MCF 10A (cell line): ENCODE measurements around the gene TFAP2C. TPM values are rescaled to one million over a fixed set of nuclear protein-coding genes. Genes with fewer than 3 reads are reported as not detected.

ENCODE experiments used
- BruUV-seq: library from RNA; stranded (reverse); fragments of 400-500 nt; replicated peaks from 2 replicates; lab custom pipeline; 2021; lab: Mats Ljungman, UMichigan
- CTCF ChIA-PET: fragments of 300-600 bp; sonication (Branson Sonifier 250); formaldehyde crosslinking; extraction: SDS; loops from one replicate; lab custom pipeline; 2021; ENCODE audit warnings: antibody characterized with exemption, inconsistent platforms; lab: Yijun Ruan, JAX
- POLR2A ChIA-PET: fragments of 300-600, 350-650 bp; sonication (Branson Sonifier 250); formaldehyde crosslinking; extraction: SDS; loops from one replicate; lab custom pipeline; 2020; ENCODE audit warnings: antibody characterized with exemption, inconsistent platforms; lab: Yijun Ruan, JAX
- DNase-seq: peaks from one replicate; pipeline ENCODE4 v3.0.0-alpha.2; 2018; ENCODE audit not compliant: unreplicated experiment
- H3K27ac Mint-ChIP-seq: one replicate; pipeline ENCODE4 v1.8.0; 2022; ENCODE audit warnings: mild to moderate bottlenecking, low read depth, mixed read lengths; ENCODE audit not compliant: unreplicated experiment
- H3K27me3 Mint-ChIP-seq: one replicate; pipeline ENCODE4 v1.8.0; 2022; ENCODE audit warnings: mixed read lengths; ENCODE audit not compliant: insufficient read depth, unreplicated experiment
- H3K36me3 Mint-ChIP-seq: one replicate; pipeline ENCODE4 v1.8.0; 2022; ENCODE audit warnings: mild to moderate bottlenecking, moderate library complexity, mixed read lengths; ENCODE audit not compliant: insufficient read depth, unreplicated experiment
- H3K4me1 Mint-ChIP-seq: one replicate; pipeline ENCODE4 v1.8.0; 2022; ENCODE audit warnings: mixed read lengths; ENCODE audit not compliant: insufficient read depth, unreplicated experiment
- H3K4me3 Mint-ChIP-seq: one replicate; pipeline ENCODE4 v1.8.0; 2022; ENCODE audit warnings: mild to moderate bottlenecking, moderate library complexity, mixed read lengths; ENCODE audit not compliant: unreplicated experiment
- H3K9me3 Mint-ChIP-seq: one replicate; pipeline ENCODE4 v1.8.0; 2022; ENCODE audit warnings: mixed read lengths; ENCODE audit not compliant: unreplicated experiment
- intact Hi-C: fragments of 100-400 bp; cut with micrococcal nuclease; formaldehyde crosslinking; loops from 2 replicates; pipeline ENCODE4 v1.14.1; 2022
- total RNA-seq: library from RNA; stranded (reverse); gene quantifications from 2 replicates; pipeline ENCODE4 v1.2.3, GENCODE V29; 2022
- TF ChIP-seq, protein P1 (sequence below): fragments of 200-600 bp; IDR thresholded peaks from one replicate; pipeline ENCODE4 v1.8.0; 2022; ENCODE audit warnings: antibody characterized with exemption, mild to moderate bottlenecking; ENCODE audit not compliant: unreplicated experiment

Gene TFAP2C
- total RNA-seq, 1 experiment from 2014 or later, result 13.2 TPM

DNA sequence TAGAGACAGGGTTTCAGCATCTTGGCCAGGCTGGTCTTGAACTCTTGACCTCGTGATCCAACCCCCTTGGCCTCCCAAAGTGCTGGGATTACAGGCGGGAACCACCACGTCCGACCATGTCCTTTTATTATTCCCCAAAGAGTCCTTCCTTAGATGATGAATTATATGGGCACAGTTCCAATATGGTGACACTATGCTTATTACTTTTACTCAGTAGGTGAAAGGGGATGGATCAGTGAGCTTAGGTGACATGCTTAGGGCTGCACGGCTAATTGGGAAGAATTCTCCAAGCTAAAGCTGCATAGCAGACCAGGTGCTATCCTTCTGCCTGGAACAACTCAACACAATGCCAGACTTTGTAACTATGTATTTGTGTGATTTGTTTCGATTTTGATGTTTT is 38.2 kb upstream of the TFAP2C start:
- no TSS peak for BruUV-seq

DNA sequence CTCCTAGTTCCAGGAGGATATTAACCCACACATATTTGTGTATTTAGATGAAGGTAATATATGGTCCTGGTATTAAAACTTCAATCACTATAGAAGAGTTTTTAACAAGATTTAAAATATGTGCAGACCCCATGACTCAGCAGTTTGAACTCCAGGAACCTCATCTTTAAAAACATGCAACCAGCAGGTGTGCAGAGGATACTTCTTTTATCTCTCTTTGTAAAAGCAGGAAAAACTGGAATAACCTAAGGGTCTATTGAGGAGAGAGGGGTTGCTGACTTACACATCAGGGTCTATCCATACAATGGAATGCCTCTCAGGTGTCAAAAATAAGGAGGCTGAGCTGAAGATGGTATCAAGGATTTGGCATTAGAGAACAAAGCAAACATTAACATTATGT is 36.9 kb upstream of the TFAP2C start:
- Mint-ChIP-seq H3K27me3 (no peaks in the 10 kb centered on the region), H3K4me3 (no peak overlapping the region), H3K4me1 (no peaks in the 10 kb centered on the region), H3K9me3 (no peaks in the 10 kb centered on the region), H3K36me3 (no peaks in the 10 kb centered on the region), H3K27ac (no peak overlapping the region)
- TF ChIP-seq, protein P1, sequence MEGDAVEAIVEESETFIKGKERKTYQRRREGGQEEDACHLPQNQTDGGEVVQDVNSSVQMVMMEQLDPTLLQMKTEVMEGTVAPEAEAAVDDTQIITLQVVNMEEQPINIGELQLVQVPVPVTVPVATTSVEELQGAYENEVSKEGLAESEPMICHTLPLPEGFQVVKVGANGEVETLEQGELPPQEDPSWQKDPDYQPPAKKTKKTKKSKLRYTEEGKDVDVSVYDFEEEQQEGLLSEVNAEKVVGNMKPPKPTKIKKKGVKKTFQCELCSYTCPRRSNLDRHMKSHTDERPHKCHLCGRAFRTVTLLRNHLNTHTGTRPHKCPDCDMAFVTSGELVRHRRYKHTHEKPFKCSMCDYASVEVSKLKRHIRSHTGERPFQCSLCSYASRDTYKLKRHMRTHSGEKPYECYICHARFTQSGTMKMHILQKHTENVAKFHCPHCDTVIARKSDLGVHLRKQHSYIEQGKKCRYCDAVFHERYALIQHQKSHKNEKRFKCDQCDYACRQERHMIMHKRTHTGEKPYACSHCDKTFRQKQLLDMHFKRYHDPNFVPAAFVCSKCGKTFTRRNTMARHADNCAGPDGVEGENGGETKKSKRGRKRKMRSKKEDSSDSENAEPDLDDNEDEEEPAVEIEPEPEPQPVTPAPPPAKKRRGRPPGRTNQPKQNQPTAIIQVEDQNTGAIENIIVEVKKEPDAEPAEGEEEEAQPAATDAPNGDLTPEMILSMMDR, result no peak
- DNase-seq, result no peak
- ChIA-PET CTCF (interaction anchor here (2.1 kb wide), 1 partner anchor 14 kb away, joined by 7 read pairs; no protein-coding TSS in a partner anchor), POLR2A (interaction anchor here (1.2 kb wide), 1 partner anchor 13 kb away, joined by 3 read pairs; no protein-coding TSS in a partner anchor)
- BruUV-seq, result no TSS peak
- intact Hi-C loops, result no loop called here

More for the DNA sequence above, 38.2 kb upstream of the TFAP2C start:
- H3K9me3 Mint-ChIP-seq, result no peaks in the 10 kb centered on the region
- POLR2A ChIA-PET, result no interaction called here
- H3K36me3 Mint-ChIP-seq, result no peaks in the 10 kb centered on the region
- H3K27me3 Mint-ChIP-seq, result no peaks in the 10 kb centered on the region
- CTCF ChIA-PET, result interaction anchor here (0.7 to 2.1 kb wide), 2 partner anchors 12 to 388 kb away, joined by 3 to 7 read pairs; no protein-coding TSS in a partner anchor
- no peak overlapping the region for H3K4me3 Mint-ChIP-seq
- TF ChIP-seq, protein P1, result no peak
- H3K27ac Mint-ChIP-seq, result no peak overlapping the region
- DNase-seq, result no peak
- intact Hi-C loops, result no loop called here
- no peaks in the 10 kb centered on the region for H3K4me1 Mint-ChIP-seq

DNA sequence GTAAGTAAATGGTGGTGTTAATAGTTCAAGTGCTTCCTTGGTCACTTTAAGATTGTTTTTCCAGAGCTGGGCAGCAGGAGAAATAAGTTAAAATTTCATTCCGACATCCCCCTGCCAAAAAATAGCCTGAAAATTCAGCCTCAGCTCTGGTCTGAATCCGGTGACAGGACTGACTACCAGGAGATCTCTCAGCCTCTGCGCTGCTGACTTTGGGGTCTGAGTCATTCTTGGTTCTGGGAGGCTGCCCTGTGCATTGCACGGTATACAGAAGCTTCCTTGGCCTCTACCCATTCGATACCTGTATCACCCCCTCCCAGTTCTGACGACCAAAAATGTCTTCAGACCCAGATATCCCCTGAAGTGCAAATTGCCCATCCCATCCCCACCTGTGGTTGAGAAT is 36.3 kb upstream of the TFAP2C start:
- BruUV-seq, result no TSS peak
- CTCF ChIA-PET, result interaction anchor here (2.1 kb wide), 1 partner anchor 14 kb away, joined by 7 read pairs; no protein-coding TSS in a partner anchor
- DNase-seq, result no peak
- no peak overlapping the region for H3K4me3 Mint-ChIP-seq
- TF ChIP-seq, protein P1, result no peak
- H3K4me1 Mint-ChIP-seq, result no peaks in the 10 kb centered on the region
- intact Hi-C loops, result no loop called here
- POLR2A ChIA-PET, result interaction anchor here (1.2 kb wide), 1 partner anchor 13 kb away, joined by 3 read pairs; no protein-coding TSS in a partner anchor
- H3K27ac Mint-ChIP-seq, result no peak overlapping the region
- no peaks in the 10 kb centered on the region for H3K27me3 Mint-ChIP-seq
- no peaks in the 10 kb centered on the region for H3K9me3 Mint-ChIP-seq
- no peaks in the 10 kb centered on the region for H3K36me3 Mint-ChIP-seq

DNA sequence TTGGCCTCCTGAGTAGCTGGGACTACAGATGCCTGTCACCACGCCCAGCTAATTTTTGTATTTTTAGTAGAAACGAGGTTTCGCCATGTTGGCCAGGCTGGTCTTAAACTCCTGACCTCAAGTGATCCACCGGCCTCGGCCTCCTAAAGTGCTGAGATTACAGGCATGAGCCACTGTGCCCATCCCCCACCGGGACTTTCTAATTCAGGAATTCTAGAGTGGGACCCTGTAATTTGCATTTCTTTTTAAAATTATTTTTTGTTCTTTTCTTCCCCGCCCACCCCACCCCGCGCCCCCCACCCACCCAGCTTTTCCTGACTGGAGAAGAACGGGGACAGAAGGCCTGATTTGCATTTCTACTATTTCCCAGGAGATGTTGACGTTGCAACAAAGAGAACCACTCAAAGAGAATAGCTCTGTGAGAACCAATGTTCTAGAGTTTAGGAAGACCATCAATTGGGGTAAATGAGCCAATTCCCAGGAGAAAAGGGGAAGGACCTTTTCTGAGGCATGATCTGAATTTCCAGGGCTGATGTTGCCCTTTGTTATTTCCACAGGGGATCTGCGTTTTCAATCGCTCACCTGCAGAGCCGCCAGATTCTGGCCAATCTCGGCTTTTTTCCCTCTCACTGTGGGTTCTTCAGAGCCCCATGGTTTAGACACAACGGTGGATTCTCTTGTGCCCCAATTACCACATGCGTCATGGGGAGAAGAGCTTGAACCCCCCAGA is 33.2 kb upstream of the TFAP2C start:
- DNase-seq, result no peak
- TF ChIP-seq, protein P1, result no peak
- no peak overlapping the region for H3K4me3 Mint-ChIP-seq
- no TSS peak for BruUV-seq
- H3K27ac Mint-ChIP-seq, result no peak overlapping the region
- POLR2A ChIA-PET, result interaction anchor here (0.6 to 1.8 kb wide), 3 partner anchors 9 to 572 kb away, joined by 3 to 5 read pairs (median 5); no protein-coding TSS in a partner anchor
- intact Hi-C loops, result no loop called here
- no peaks in the 10 kb centered on the region for H3K4me1 Mint-ChIP-seq
- H3K27me3 Mint-ChIP-seq, result no peaks in the 10 kb centered on the region
- CTCF ChIA-PET, result interaction anchor here (0.6 to 1.2 kb wide), 5 partner anchors 45 to 399 kb away, joined by 3 to 4 read pairs (median 4); no protein-coding TSS in a partner anchor
- no peaks in the 10 kb centered on the region for H3K9me3 Mint-ChIP-seq
- H3K36me3 Mint-ChIP-seq, result no peaks in the 10 kb centered on the region
